ENCODE results near the gene GHRHR.

The GHRHR gene

DNA sequence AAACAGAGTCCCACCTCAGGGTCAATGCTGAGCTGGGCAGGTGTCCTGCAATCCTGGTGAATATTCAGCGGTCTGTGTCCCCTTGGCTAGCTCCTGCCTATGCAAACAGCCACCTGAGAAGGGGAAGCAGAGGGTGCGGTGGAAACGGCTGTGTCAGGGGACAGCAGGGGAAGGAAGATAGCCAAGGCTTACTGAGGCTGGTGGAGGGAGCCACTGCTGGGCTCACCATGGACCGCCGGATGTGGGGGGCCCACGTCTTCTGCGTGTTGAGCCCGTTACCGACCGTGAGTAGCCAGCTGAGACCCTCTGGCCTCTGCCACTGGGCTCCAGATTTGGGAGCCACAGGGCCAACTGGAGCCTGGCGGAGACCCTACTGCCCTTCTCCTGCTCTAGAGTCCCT lies at the start of gene GHRHR:
Gene GHRHR (plus strand): TSS at position 112 of the 400 bp plus-strand sequence. CDS start 116 bp downstream, at position 228.
- peaks cover 8% of the 10 kb centered on the region for H3K4me1 Mint-ChIP-seq
- no peak within 1 kb of the TSS for H3K27ac Mint-ChIP-seq
- ATAC-seq: no peak

DNA sequence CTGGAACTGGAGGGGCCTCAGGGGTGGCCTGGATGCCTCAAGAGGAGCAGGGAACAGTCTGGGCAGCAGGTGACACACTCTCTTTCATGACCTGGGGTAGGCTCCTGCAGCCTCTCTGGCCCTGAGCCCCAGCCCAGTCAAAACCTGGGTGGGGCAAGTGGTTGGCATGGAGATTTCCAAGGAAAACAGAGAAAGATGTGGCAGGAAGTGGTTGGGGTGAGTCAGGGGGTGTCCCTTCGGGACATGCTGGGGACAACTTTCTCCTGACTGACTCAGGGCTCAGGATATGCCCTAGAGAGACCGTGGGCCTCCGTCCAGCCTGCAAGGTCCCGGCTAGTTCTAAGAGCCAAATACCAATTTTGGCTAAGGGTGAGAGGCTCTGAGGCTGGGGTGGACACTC lies 49.2 kb upstream of the GHRHR start:
- Mint-ChIP-seq H3K36me3 (no peaks in the 10 kb centered on the region), H3K4me3 (no peak overlapping the region), H3K27me3 (peaks cover 37% of the 10 kb centered on the region), H3K9me3 (no peaks in the 10 kb centered on the region), H3K4me1 (no peaks in the 10 kb centered on the region), H3K27ac (no peak overlapping the region)
- no peak for ATAC-seq

More for the DNA sequence above, at the start of gene GHRHR:
- Mint-ChIP-seq H3K27me3 (no peaks in the 10 kb centered on the region), H3K36me3 (no peaks in the 10 kb centered on the region), H3K4me3 (no peak within 1 kb of the TSS), H3K9me3 (peaks cover 6% of the 10 kb centered on the region)

DNA sequence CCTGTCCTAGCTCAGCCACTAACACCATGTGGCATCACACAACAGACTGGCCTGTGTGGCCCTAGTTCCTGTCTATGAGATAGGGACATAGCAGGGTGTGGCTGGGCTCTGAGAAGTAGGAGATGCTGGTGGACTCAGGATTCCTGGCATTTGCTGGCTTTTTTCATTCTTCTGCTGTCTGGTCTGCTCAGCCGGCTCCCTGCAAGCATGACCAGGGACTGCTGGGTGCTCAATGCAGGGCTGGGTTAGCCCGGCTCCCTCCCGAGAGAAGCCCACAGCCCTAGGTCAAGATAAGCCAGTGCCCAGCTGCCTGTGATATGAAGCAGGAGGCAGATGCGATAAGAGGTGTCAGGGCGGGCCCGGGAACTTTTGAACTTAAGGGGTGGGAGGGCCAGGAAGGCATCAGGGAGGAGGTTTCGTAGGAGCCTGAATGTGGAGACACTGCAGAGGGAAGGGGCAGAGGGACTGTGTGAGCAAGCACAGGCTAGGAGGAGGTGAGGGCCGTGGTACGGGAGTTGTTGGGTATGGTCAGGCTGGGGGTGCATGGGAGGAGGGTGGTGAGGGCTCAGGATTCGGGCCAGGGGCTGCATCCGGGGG lies 48.6 kb upstream of the GHRHR start:
- Mint-ChIP-seq H3K9me3 (no peaks in the 10 kb centered on the region), H3K36me3 (no peaks in the 10 kb centered on the region), H3K27ac (no peak overlapping the region), H3K4me1 (no peaks in the 10 kb centered on the region), H3K4me3 (no peak overlapping the region), H3K27me3 (peaks cover 37% of the 10 kb centered on the region)
- no peak for ATAC-seq

DNA sequence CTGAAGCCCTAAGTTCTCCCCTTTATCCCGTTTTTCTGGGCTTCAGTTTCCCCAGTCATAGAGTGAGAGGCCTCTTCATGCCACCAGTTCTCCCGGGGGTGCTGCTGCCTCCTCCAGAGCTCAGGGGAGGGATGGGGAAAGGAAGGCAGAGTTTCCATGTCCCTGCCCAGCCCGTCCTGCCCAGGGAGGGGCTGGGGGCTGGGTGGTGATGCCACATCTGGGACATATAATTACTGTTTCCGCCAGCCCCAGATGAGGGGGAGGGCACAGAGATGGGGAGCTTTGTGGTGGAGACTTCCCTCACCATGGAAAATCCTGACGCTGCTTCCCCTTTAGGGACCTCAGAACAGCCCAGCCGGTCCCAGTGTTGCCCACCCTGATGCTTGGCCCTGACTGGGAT lies 48.0 kb upstream of the GHRHR start:
- Mint-ChIP-seq H3K27me3 (peaks cover 37% of the 10 kb centered on the region), H3K9me3 (no peaks in the 10 kb centered on the region), H3K4me3 (no peak overlapping the region), H3K4me1 (no peaks in the 10 kb centered on the region), H3K27ac (no peak overlapping the region), H3K36me3 (no peaks in the 10 kb centered on the region)
- no peak for ATAC-seq

- Mint-ChIP-seq H3K4me1 (no peaks in the 10 kb centered on the region), H3K27ac (no peak overlapping the region), H3K4me3 (no peak overlapping the region), H3K36me3 (no peaks in the 10 kb centered on the region), H3K27me3 (peaks cover 33% of the 10 kb centered on the region), H3K9me3 (no peaks in the 10 kb centered on the region)
- ATAC-seq: no peak
These were observed 47.5 kb upstream of the GHRHR start for GRCh38 chr7:30916255-30916654.

DNA sequence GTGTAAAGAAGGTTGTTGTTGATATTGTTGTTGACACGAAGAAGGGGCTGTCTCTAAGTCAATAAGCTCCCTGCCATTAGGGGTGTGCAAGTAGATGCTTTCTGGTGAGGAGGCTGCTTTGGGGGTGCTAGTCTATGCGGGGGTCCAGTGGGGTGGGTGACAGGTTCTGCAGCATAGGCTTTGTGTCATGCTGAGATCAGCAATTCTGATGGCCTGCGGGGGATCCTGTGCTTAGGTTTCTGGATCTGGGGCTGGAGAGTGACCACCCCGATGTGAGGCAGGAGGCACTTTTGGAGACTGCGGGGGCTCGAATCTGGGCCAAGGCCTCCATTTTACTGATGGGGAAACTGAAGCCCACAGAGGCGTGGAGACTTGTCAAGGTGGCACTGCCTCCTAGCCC lies 47.0 kb upstream of the GHRHR start:
- ATAC-seq: no peak
- no peaks in the 10 kb centered on the region for H3K36me3 Mint-ChIP-seq
- H3K27ac Mint-ChIP-seq: no peak overlapping the region
- no peak overlapping the region for H3K4me3 Mint-ChIP-seq
- H3K27me3 Mint-ChIP-seq: peaks cover 28% of the 10 kb centered on the region
- no peaks in the 10 kb centered on the region for H3K4me1 Mint-ChIP-seq
- no peaks in the 10 kb centered on the region for H3K9me3 Mint-ChIP-seq

DNA sequence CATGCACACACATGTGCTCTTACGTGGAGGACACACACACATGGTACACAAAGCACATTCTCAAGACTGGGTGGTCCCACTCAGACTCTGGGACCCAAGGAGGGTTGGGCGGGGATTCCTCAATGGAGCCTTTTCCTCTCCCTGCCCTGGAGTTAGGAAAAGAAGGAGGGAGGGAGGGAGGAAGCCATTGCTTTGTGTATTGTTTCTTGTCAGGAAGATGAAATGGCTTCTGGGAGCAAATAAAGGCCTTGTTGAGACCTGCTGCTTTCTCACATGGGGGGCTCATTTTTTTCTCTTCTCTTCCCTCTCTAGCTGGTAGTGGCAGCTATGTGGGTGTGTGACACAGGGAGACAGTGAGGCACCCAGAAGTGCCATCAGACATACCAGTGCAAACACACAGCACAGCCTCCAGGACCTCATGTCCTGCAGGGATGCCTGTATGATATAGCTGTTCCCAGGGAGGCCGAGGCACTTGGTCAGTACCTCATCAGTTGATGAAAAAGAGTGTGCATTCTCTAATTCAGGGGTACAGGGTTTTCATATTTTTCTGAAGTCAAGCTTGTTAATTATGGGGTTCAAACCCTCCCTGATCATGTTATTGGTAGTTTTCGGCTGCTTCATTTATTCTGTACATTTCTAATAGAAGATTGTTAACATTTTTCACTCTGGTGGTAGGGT lies 46.4 kb upstream of the GHRHR start:
- Mint-ChIP-seq H3K36me3 (no peaks in the 10 kb centered on the region), H3K4me3 (no peak overlapping the region), H3K27ac (no peak overlapping the region), H3K9me3 (no peaks in the 10 kb centered on the region), H3K4me1 (no peaks in the 10 kb centered on the region), H3K27me3 (peaks cover 24% of the 10 kb centered on the region)
- no peak for ATAC-seq

GRCh38 chr7:30918676-30919075 lies 45.1 kb upstream of the GHRHR start:
- Mint-ChIP-seq H3K4me1 (no peaks in the 10 kb centered on the region), H3K27me3 (peaks cover 14% of the 10 kb centered on the region), H3K9me3 (no peaks in the 10 kb centered on the region), H3K27ac (no peak overlapping the region), H3K4me3 (no peak overlapping the region), H3K36me3 (no peaks in the 10 kb centered on the region)
- no peak for ATAC-seq

DNA sequence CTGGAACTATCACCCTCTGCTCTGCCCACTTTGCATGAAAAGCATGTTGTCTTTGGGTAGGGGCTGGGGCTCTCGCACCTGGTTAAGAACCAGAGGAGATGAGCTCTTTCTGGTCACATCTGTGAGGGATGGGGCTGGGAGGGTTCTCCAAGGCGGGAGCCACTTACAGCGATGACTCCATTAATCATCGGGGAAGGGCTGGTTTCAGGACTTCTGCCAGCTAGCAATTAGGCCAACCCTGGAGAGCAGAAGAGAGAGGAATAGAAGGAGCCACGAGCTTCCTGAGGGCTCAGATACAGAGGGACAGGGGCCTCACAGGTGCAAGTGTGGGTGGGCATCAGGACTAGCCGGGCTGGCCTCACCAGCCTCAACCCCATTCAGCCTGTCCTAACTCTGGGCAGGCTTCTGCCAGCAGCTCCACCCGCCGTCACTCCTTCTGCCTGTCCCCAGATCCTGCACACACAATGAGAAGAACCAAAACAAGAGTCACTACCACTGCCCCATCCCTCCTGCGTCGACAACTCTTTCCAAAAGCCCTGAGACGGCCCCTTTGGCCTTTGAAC lies 43.7 kb upstream of the GHRHR start:
- Mint-ChIP-seq H3K27me3 (peaks cover 4% of the 10 kb centered on the region), H3K4me3 (no peak overlapping the region), H3K9me3 (no peaks in the 10 kb centered on the region), H3K4me1 (no peaks in the 10 kb centered on the region), H3K36me3 (no peaks in the 10 kb centered on the region), H3K27ac (no peak overlapping the region)
- no peak for ATAC-seq

DNA sequence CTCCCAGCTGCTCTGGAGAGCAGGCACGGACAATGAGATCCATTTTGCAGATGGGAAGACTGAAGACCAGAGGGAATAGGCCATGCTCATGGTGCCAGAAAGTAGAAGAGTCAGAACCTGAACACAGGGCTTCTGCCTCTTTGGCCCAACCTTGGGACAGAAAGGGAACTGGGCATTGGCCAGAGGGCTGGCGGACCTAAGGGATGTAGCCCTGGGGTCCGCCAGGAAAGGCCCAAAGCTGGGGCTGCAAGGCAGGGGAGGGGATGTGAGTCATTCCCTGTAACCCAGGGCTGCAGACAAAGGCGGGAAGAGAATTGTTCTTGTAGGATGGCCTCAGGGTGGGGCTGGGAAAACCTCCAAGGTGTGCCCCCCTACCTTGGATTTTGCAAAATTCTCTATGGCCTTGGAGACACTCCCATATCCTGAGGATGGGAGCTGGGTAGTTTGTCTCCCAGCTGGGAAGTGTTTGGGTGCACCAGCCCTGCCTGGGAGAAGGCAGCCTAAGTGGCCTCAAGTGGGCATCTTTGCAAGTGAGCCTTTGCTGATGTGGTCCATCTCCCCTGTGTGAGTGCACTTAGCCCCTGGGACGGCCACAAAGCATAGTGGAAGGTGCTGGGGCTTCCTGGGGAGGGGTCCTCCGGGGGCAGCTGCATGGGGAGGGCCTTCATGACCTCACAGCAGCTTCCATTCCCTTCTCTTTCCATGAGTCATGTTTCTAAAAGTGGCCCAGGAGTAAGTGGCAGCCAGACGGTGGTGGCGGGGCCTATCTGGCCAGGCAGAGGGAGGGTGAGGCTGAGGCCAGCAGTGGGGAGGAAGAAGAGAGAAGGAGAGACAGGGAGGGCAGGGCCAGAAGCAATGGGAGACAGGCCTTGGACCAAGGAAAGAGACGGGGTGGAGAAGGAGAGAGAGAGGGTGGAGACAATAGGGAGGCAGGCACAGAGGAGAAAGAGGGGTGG lies 42.9 kb upstream of the GHRHR start:
- Mint-ChIP-seq H3K27me3 (no peaks in the 10 kb centered on the region), H3K9me3 (no peaks in the 10 kb centered on the region), H3K36me3 (no peaks in the 10 kb centered on the region), H3K4me1 (no peaks in the 10 kb centered on the region), H3K4me3 (no peak overlapping the region), H3K27ac (no peak overlapping the region)
- no peak for ATAC-seq

GRCh38 chr7:30921540-30922401 lies 42.0 kb upstream of the GHRHR start:
- Mint-ChIP-seq H3K27me3 (no peaks in the 10 kb centered on the region), H3K9me3 (peaks cover 4% of the 10 kb centered on the region), H3K27ac (no peak overlapping the region), H3K4me1 (no peaks in the 10 kb centered on the region), H3K36me3 (no peaks in the 10 kb centered on the region), H3K4me3 (no peak overlapping the region)
- no peak for ATAC-seq

- no peak overlapping the region for H3K4me3 Mint-ChIP-seq
- H3K4me1 Mint-ChIP-seq: no peaks in the 10 kb centered on the region
- no peak overlapping the region for H3K27ac Mint-ChIP-seq
- H3K27me3 Mint-ChIP-seq: no peaks in the 10 kb centered on the region
- no peak for ATAC-seq
- H3K9me3 Mint-ChIP-seq: peaks cover 8% of the 10 kb centered on the region
- no peaks in the 10 kb centered on the region for H3K36me3 Mint-ChIP-seq
These were observed 41.2 kb upstream of the GHRHR start for GRCh38 chr7:30922596-30922995.

DNA sequence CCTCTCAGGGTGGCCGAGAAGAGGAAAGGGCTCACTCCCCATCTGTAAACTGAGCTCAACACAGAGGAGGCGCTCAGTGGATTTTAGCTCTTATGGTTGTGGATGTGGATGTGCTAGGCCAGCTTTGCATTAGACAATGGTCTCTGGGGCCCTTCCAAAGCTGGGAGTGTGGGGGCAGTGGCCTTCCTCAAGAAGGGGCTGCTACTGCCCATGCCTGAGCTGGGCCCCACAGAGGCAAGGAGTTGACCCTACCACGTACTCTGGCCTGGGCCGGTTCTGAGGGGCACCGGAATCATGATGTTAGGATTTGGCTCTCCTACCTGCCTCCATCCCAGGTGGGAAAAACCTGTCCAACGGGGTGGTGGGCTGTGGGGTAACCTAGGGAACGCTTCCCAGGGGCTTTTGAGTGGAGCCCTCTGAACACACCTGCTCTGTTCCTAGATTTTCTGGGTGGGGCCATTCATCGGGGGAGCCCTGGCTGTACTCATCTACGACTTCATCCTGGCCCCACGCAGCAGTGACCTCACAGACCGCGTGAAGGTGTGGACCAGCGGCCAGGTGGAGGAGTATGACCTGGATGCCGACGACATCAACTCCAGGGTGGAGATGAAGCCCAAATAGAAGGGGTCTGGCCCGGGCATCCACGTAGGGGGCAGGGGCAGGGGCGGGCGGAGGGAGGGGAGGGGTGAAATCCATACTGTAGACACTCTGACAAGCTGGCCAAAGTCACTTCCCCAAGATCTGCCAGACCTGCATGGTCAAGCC lies 40.6 kb upstream of the GHRHR start:
- no peak for ATAC-seq
- Mint-ChIP-seq H3K27me3 (no peaks in the 10 kb centered on the region), H3K4me3 (no peak overlapping the region)

DNA sequence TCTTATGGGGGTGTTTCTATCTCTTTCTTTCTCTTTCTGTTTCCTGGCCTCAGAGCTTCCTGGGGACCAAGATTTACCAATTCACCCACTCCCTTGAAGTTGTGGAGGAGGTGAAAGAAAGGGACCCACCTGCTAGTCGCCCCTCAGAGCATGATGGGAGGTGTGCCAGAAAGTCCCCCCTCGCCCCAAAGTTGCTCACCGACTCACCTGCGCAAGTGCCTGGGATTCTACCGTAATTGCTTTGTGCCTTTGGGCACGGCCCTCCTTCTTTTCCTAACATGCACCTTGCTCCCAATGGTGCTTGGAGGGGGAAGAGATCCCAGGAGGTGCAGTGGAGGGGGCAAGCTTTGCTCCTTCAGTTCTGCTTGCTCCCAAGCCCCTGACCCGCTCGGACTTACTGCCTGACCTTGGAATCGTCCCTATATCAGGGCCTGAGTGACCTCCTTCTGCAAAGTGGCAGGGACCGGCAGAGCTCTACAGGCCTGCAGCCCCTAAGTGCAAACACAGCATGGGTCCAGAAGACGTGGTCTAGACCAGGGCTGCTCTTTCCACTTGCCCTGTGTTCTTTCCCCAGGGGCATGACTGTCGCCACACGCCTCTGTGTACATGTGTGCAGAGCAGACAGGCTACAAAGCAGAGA lies 39.9 kb upstream of the GHRHR start:
- H3K27me3 Mint-ChIP-seq: no peaks in the 10 kb centered on the region
- H3K36me3 Mint-ChIP-seq: no peaks in the 10 kb centered on the region
- ATAC-seq: peak; percentile 2
- H3K4me3 Mint-ChIP-seq: no peak overlapping the region
- H3K9me3 Mint-ChIP-seq: peaks cover 8% of the 10 kb centered on the region
- no peak overlapping the region for H3K27ac Mint-ChIP-seq
- no peaks in the 10 kb centered on the region for H3K4me1 Mint-ChIP-seq

More for the DNA sequence above, 40.6 kb upstream of the GHRHR start:
- Mint-ChIP-seq H3K4me1 (no peaks in the 10 kb centered on the region), H3K36me3 (no peaks in the 10 kb centered on the region), H3K9me3 (peaks cover 8% of the 10 kb centered on the region), H3K27ac (no peak overlapping the region)
